HG02852 (cell line): Measurements from ENCODE around the gene FAM177A1.
"Not testable (repeated sequence)": the region's sequence is repeated elsewhere in the genome, so short reads cannot be mapped to it uniquely, and the experiment has no call there.

Experiments used
- ATAC-seq: cut with Tn5 transposase; IDR thresholded peaks from one replicate; pipeline ENCODE4 v1.9.1; 2021; ENCODE audit warnings: mild to moderate bottlenecking, moderate library complexity; ENCODE audit not compliant: unreplicated experiment

The FAM177A1 gene

DNA sequence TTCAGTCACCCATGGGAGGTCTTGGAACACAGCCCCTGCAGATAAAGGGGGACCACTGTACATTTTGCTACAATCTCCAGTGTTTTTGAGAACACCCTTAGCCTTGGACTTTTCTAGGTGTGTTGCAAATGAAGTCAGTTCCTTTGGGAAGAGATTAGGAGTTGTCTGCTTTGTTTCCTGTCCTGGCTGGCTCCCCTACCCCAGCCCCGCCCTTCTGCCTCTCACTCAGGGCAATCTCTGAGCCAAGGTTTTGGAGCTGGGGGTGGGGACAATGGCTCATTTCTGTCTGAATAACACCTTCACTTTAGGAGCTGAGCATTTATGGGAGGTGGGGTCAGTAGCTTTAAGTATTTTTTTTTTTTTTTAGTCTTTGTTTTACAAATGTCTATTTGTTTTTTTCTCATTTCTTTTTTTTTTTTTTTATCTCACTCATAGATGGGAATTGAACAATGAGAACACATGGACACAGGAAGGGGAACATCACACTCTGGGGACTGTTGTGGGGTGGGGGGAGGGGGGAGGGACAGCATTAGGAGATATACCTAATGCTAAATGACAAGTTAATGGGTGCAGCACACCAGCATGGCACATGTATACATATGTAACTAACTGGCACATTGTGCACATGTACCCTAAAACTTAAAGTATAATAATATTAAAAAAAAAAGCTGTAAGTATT, 15.2 kb downstream of the FAM177A1 start:
- ATAC-seq: not testable (repeated sequence)

DNA sequence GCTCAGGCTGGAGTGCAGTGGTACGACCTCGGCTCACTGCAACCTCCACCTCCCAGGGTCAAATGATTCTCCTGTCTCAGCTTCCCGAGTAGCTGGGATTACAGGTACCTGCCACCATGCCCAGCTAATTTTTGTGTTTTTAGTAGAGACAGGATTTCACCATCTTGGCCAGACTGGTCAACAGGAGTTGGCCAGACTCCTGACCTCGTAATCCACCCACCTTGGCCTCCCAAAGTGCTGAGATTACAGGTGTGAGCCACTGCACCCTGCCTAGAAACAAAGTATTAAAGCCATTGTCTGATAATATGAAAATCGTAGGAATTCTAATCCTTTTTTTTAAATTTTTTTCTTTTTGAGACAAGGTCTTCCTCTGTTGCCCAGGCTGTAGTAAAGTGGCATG, 19.7 kb downstream of the FAM177A1 start:
- ATAC-seq: not testable (repeated sequence)

GRCh38 chr14:35068238-35069012, 22.4 kb downstream of the FAM177A1 start:
- ATAC-seq: no peak

- no peak for ATAC-seq
Observed at GRCh38 chr14:35072226-35072625, 26.2 kb downstream of the FAM177A1 start.

- ATAC-seq: no peak
Observed at GRCh38 chr14:35073486-35073885, 27.4 kb downstream of the FAM177A1 start.

DNA sequence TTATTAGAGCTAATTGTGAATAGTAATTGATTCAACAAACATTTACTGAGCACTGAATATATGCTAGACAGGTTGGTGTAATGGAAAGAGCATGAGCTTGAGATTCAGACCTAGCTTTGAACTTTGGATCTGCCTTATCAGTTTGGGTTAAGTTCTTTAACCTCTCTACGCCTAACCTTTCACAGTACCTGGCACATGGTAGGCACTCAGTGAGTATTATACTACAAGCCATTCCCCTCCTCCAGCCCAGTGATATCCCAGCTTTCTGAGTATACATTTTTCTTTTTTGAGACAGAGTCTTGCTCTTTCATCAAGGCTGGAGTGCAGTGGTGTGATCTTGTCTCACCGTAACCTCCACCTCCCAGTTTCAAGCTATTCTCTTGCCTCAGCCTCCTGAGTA, 32.0 kb downstream of the FAM177A1 start:
- ATAC-seq: no peak

DNA sequence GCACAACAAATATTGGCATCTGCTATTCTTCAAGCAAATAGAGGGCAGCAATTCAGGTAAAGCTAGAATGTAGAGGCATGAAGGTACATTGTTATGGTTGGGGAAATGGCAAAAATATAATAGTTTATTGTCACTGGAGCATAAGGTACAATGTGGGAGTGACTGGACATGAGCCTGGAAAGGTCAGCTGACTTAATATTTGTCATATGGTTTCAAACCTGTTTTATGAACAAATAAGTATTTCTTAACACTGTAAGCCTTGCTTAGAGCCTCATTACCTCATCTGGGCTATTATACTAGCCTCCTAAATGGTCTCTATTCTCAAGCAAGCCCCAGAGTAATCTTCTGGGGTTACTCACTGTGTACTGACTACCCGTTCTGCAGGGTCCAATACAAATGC, 33.7 kb downstream of the FAM177A1 start:
- ATAC-seq: no peak

GRCh38 chr14:35083530-35084150, 37.6 kb downstream of the FAM177A1 start:
- no peak for ATAC-seq

- no peak for ATAC-seq
Observed at GRCh38 chr14:35085441-35085840, 39.4 kb downstream of the FAM177A1 start.

DNA sequence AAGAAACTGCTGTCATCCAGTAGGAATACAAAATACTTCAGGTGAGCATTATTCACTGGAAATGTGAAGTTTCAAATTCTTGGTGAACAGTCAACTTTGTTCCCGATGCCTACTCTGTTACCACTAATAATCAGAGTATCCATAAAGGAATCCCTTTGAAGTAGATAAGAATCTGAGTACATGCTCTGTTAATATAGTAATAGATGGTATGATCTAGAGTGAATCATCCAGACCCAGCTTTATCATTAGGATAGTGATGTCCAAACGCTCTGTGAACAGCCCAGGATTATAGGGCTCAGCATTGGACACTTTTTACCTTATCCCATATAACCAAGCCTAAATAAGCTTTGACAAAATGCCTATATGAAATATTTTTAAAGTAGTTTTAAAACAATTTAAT, 42.4 kb downstream of the FAM177A1 start:
- no peak for ATAC-seq

GRCh38 chr14:35094645-35095044, 48.6 kb downstream of the FAM177A1 start:
- ATAC-seq: not testable (repeated sequence)

- no peak for ATAC-seq
Observed at GRCh38 chr14:35107866-35108265, 61.8 kb downstream of the FAM177A1 start.

GRCh38 chr14:35112641-35113040, 66.6 kb downstream of the FAM177A1 start:
- no peak for ATAC-seq

DNA sequence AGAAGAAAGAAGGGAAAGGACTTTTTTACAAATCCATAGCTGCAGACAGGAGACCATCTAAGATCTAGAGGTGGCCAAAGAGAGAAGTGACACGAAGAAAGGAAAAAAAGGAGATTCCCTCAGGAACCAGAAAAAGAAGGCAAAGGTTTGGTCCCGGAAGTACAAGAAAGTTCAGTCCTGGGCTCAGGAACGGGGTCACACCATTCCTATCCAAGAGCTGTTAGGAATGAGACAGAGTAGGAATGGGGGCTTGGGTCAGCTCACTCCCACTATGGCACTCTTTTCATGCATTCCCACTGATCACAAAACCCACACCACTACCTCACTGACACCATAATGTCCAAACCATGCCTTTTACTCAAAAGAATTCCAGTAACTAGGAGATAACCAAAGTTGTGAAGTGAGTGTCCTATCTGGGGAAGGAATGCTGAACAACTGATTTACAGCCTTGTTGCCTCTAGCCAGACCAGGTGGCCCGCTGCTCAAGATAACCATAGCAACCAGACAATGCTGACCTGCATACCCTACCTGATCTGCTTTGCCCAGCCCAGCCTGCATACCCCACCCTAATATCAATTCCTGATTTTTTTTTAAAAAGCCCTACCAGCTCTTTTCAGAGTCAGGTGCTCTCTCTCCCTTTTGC, 67.4 kb downstream of the FAM177A1 start:
- no peak for ATAC-seq

- ATAC-seq: no peak
Observed at GRCh38 chr14:35114036-35114435, 68.0 kb downstream of the FAM177A1 start.

GRCh38 chr14:35116242-35116641, 70.2 kb downstream of the FAM177A1 start:
- ATAC-seq: no peak

DNA sequence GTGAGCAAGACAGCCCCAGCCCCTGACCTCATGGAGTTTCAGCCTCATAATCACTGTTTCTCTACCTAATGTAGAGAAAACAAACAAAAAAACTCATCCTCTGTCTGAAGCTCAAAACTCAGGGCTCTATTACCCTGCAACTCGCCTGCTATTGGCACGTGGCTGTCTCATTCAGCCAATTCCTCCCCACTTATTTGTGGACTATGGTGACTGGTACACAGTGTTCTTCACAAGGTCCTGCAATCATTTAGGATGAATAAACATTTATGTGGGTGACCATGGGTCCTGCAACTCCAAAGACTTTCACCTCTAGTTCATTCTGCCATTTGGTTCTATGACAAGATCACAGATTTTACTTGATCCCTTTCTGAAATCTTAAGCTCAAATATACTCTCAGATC, 71.0 kb downstream of the FAM177A1 start:
- no peak for ATAC-seq

DNA sequence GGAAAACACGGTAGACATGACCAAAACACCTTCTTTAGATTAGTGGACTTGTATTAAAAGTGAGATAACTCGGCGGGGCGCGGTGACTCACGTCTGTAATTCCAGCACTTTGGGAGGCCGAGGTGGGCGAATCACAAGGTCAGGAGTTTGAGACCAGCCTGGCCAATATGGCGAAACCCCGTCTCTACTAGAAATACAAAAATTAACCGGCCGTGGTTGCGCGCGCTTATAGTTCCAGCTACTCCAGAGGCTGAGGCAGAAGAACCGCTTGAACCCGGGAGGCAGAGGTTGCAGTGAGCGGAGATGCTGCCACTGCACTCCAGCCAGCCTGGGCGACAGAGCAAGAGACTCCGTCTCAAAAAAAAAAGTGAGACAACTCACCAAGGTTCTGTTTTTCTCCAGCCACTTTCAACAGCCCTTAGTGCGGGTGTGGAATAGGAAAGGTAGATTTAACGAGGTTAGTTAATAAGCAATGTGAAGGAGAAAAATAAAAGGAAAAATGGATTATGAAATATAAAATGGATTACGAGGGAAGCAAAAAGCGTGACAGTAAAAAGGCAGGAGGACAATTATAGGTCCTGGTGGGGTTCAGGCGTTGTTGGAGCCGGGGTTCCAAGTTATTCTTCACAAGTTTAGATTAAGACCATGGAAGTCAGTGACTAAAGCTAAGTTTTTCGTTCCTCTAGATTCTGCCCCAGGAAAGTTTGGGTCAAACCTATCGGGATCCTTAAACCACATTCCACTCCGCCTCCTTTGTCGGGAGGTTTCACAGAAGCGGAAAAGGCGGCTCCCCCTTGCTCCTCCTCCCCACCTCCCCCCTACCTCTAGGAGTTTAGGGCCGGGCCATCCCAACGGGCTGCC, 75.2 kb downstream of the FAM177A1 start:
- ATAC-seq: no peak

DNA sequence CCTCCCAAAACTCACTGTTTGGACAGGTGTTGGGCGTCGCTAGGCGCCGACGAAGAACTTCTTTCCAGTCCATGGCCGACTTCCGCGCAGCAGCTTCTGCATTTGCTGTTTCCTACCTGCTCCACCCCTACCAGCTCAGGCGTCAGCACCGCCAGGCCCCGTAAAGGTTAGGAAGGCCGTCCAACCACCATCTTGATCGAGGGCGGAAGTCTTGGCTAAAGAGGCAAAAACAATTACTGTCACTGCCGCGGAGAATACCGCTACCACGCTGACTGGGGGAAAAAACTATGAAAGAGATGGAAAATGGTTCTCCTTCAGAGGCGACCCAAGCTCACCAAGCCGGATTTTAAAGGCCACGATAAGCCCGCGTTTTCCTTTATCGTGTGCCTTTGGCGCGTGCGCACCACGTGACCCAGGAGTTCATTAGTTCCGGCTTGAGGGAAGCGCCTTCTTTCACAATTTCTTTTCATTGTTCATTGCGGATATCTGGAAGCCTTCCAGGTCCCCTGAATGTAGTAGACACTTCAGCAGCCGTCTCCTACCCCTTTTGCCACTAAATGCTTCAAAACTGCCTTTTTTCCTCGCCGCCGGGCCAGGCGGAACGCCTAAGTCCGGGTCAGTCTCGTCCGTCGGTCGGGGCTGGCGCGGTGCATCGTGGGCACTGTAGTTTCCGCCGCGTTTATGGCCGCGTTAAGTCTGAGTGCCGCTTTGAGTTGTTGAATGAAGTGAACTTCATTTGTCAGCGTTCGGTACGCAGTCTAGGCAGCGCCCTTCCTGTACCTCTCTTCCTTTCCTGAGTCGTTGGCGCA, 76.0 kb downstream of the FAM177A1 start, which contains the start of the genes PPP2R3C and PRORP:
Gene PPP2R3C (minus strand): TSS at position 104 of the 809 bp plus-strand sequence. CDS start 31 bp downstream, at position 73.
Gene PRORP (plus strand): TSS at position 666 of the 809 bp plus-strand sequence. CDS start 694 bp downstream, outside the sequence.
- ATAC-seq: peak; percentile 84
